ENCODE measurements around the gene TUBE1.

TUBE1 gene

GRCh38 chr6:112037783-112038216 is 49.5 kb downstream of the TUBE1 start:
- no peak for TF ChIP-seq CTCF (IDR thresholded peaks at IDR 0.05; ENCODE audit: borderline replicate concordance, insufficient read depth, low read depth, low read length)
- H3K4me3 ChIP-seq (ENCODE audit: low read depth, low read length) = no peak overlapping the region

GRCh38 chr6:112036088-112036637 is 51.1 kb downstream of the TUBE1 start:
- no peak for TF ChIP-seq CTCF (IDR thresholded peaks at IDR 0.05; ENCODE audit: borderline replicate concordance, insufficient read depth, low read depth, low read length)
- H3K4me3 ChIP-seq (ENCODE audit: low read depth, low read length) = no peak overlapping the region

- no peak for TF ChIP-seq CTCF (IDR thresholded peaks at IDR 0.05; ENCODE audit: borderline replicate concordance, insufficient read depth, low read depth, low read length)
- no peak overlapping the region for H3K4me3 ChIP-seq (ENCODE audit: low read depth, low read length)
Measured at GRCh38 chr6:112034616-112034995, 52.7 kb downstream of the TUBE1 start.

GRCh38 chr6:112033791-112034615 is 53.3 kb downstream of the TUBE1 start:
- TF ChIP-seq CTCF (IDR thresholded peaks at IDR 0.05; ENCODE audit: borderline replicate concordance, insufficient read depth, low read depth, low read length) = no peak
- no peak overlapping the region for H3K4me3 ChIP-seq (ENCODE audit: low read depth, low read length)

- TF ChIP-seq CTCF (IDR thresholded peaks at IDR 0.05; ENCODE audit: borderline replicate concordance, insufficient read depth, low read depth, low read length) = no peak
- H3K4me3 ChIP-seq (ENCODE audit: low read depth, low read length) = no peak overlapping the region
Measured at GRCh38 chr6:112032728-112033127, 54.6 kb downstream of the TUBE1 start.

- H3K4me3 ChIP-seq (ENCODE audit: low read depth, low read length) = no peak overlapping the region
- no peak for TF ChIP-seq CTCF (IDR thresholded peaks at IDR 0.05; ENCODE audit: borderline replicate concordance, insufficient read depth, low read depth, low read length)
Measured at GRCh38 chr6:112031960-112032359, 55.3 kb downstream of the TUBE1 start.
